Measurements from ENCODE around the gene GGTLC2. TPM values are rescaled to one million over a fixed set of nuclear protein-coding genes. Genes with fewer than 3 reads are reported as not detected.
"Not testable (repeated sequence)": the region's sequence is repeated elsewhere in the genome, so short reads cannot be mapped to it uniquely, and the experiment has no call there.

The GGTLC2 gene
- total RNA-seq, 1 donor, result not detected

GRCh38 chr22:22633533-22633932 is 10.9 kb upstream of the GGTLC2 start:
- H3K4me2 ChIP-seq (ENCODE audit: insufficient read depth, low read length); H3K27me3 ChIP-seq (ENCODE audit: insufficient read depth, low read length); H4K20me1 ChIP-seq (ENCODE audit: insufficient read depth, low read length); H3K9me3 ChIP-seq (ENCODE audit: low read depth, low read length); H3K4me1 ChIP-seq (ENCODE audit: insufficient read depth, low read length); H3K27ac ChIP-seq (ENCODE audit: low read depth, low read length); H3K79me2 ChIP-seq (ENCODE audit: insufficient read depth, low read length); DNase-seq (ENCODE audit: insufficient read length, low spot score, missing footprints); H3K4me3 ChIP-seq (ENCODE audit: insufficient read depth, low read length); H2AFZ ChIP-seq (ENCODE audit: low read length); H3K36me3 ChIP-seq (ENCODE audit: insufficient read depth, low read length): not testable (repeated sequence)

GRCh38 chr22:22636260-22636659 is 8.2 kb upstream of the GGTLC2 start:
- H3K36me3 ChIP-seq (ENCODE audit: insufficient read depth, low read length); H3K9me3 ChIP-seq (ENCODE audit: low read depth, low read length); H3K4me3 ChIP-seq (ENCODE audit: insufficient read depth, low read length); H3K4me1 ChIP-seq (ENCODE audit: insufficient read depth, low read length); H2AFZ ChIP-seq (ENCODE audit: low read length); H3K4me2 ChIP-seq (ENCODE audit: insufficient read depth, low read length); H4K20me1 ChIP-seq (ENCODE audit: insufficient read depth, low read length); H3K27me3 ChIP-seq (ENCODE audit: insufficient read depth, low read length); H3K79me2 ChIP-seq (ENCODE audit: insufficient read depth, low read length); DNase-seq (ENCODE audit: insufficient read length, low spot score, missing footprints); H3K27ac ChIP-seq (ENCODE audit: low read depth, low read length): not testable (repeated sequence)

GRCh38 chr22:22638313-22638712 is 6.1 kb upstream of the GGTLC2 start:
- not testable (repeated sequence) for H3K27me3 ChIP-seq (ENCODE audit: insufficient read depth, low read length); H3K27ac ChIP-seq (ENCODE audit: low read depth, low read length); H3K36me3 ChIP-seq (ENCODE audit: insufficient read depth, low read length); H2AFZ ChIP-seq (ENCODE audit: low read length); H3K4me2 ChIP-seq (ENCODE audit: insufficient read depth, low read length); DNase-seq (ENCODE audit: insufficient read length, low spot score, missing footprints); H3K9me3 ChIP-seq (ENCODE audit: low read depth, low read length); H3K4me1 ChIP-seq (ENCODE audit: insufficient read depth, low read length); H3K4me3 ChIP-seq (ENCODE audit: insufficient read depth, low read length); H3K79me2 ChIP-seq (ENCODE audit: insufficient read depth, low read length); H4K20me1 ChIP-seq (ENCODE audit: insufficient read depth, low read length)

GRCh38 chr22:22642255-22642654 is 2.2 kb upstream of the GGTLC2 start:
- not testable (repeated sequence) for H3K4me1 ChIP-seq (ENCODE audit: insufficient read depth, low read length); H3K9me3 ChIP-seq (ENCODE audit: low read depth, low read length); DNase-seq (ENCODE audit: insufficient read length, low spot score, missing footprints); H4K20me1 ChIP-seq (ENCODE audit: insufficient read depth, low read length); H3K4me3 ChIP-seq (ENCODE audit: insufficient read depth, low read length); H2AFZ ChIP-seq (ENCODE audit: low read length); H3K36me3 ChIP-seq (ENCODE audit: insufficient read depth, low read length); H3K27me3 ChIP-seq (ENCODE audit: insufficient read depth, low read length); H3K27ac ChIP-seq (ENCODE audit: low read depth, low read length); H3K79me2 ChIP-seq (ENCODE audit: insufficient read depth, low read length); H3K4me2 ChIP-seq (ENCODE audit: insufficient read depth, low read length)

- not testable (repeated sequence) for H3K9me3 ChIP-seq (ENCODE audit: low read depth, low read length); H2AFZ ChIP-seq (ENCODE audit: low read length); H3K27ac ChIP-seq (ENCODE audit: low read depth, low read length); H3K4me1 ChIP-seq (ENCODE audit: insufficient read depth, low read length); H3K36me3 ChIP-seq (ENCODE audit: insufficient read depth, low read length); H3K27me3 ChIP-seq (ENCODE audit: insufficient read depth, low read length); H3K79me2 ChIP-seq (ENCODE audit: insufficient read depth, low read length); H4K20me1 ChIP-seq (ENCODE audit: insufficient read depth, low read length); DNase-seq (ENCODE audit: insufficient read length, low spot score, missing footprints); H3K4me3 ChIP-seq (ENCODE audit: insufficient read depth, low read length); H3K4me2 ChIP-seq (ENCODE audit: insufficient read depth, low read length)
Observed at GRCh38 chr22:22645969-22646368, 1.6 kb downstream of the GGTLC2 start.

DNA sequence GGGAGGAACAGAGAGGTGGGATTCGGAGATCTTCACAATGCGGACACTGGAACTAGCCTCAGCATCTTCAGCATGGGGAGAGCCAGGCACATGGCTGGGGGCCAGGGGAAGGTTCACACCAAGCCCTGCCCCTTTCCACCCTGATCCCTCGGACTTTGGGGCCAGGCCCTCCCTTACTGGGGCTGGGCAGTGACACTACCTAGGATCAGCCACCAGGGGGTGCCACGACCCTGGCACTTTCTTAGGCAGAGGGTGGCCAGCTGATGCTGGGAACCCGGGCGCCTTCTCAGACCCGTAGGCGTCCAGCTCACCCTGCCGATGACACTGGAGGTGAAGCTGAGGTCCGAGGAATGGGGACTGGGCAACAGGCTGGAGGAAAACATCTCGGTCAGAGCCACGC is 3.5 kb downstream of the GGTLC2 start:
- H4K20me1 ChIP-seq (ENCODE audit: insufficient read depth, low read length); H3K4me2 ChIP-seq (ENCODE audit: insufficient read depth, low read length); H3K4me1 ChIP-seq (ENCODE audit: insufficient read depth, low read length); H3K27ac ChIP-seq (ENCODE audit: low read depth, low read length); H3K27me3 ChIP-seq (ENCODE audit: insufficient read depth, low read length); H3K79me2 ChIP-seq (ENCODE audit: insufficient read depth, low read length); DNase-seq (ENCODE audit: insufficient read length, low spot score, missing footprints); H3K4me3 ChIP-seq (ENCODE audit: insufficient read depth, low read length); H3K9me3 ChIP-seq (ENCODE audit: low read depth, low read length); H2AFZ ChIP-seq (ENCODE audit: low read length); H3K36me3 ChIP-seq (ENCODE audit: insufficient read depth, low read length): not testable (repeated sequence)

- not testable (repeated sequence) for H3K36me3 ChIP-seq (ENCODE audit: insufficient read depth, low read length); H2AFZ ChIP-seq (ENCODE audit: low read length); H3K9me3 ChIP-seq (ENCODE audit: low read depth, low read length); H3K4me1 ChIP-seq (ENCODE audit: insufficient read depth, low read length); H3K4me3 ChIP-seq (ENCODE audit: insufficient read depth, low read length); H3K79me2 ChIP-seq (ENCODE audit: insufficient read depth, low read length); DNase-seq (ENCODE audit: insufficient read length, low spot score, missing footprints); H3K27ac ChIP-seq (ENCODE audit: low read depth, low read length); H4K20me1 ChIP-seq (ENCODE audit: insufficient read depth, low read length); H3K27me3 ChIP-seq (ENCODE audit: insufficient read depth, low read length); H3K4me2 ChIP-seq (ENCODE audit: insufficient read depth, low read length)
Observed at GRCh38 chr22:22648863-22649536, 4.6 kb downstream of the GGTLC2 start.

GRCh38 chr22:22649761-22650160 is 5.3 kb downstream of the GGTLC2 start:
- not testable (repeated sequence) for H3K36me3 ChIP-seq (ENCODE audit: insufficient read depth, low read length); DNase-seq (ENCODE audit: insufficient read length, low spot score, missing footprints); H3K27me3 ChIP-seq (ENCODE audit: insufficient read depth, low read length); H4K20me1 ChIP-seq (ENCODE audit: insufficient read depth, low read length); H3K4me3 ChIP-seq (ENCODE audit: insufficient read depth, low read length); H3K27ac ChIP-seq (ENCODE audit: low read depth, low read length); H3K4me1 ChIP-seq (ENCODE audit: insufficient read depth, low read length); H2AFZ ChIP-seq (ENCODE audit: low read length); H3K9me3 ChIP-seq (ENCODE audit: low read depth, low read length); H3K79me2 ChIP-seq (ENCODE audit: insufficient read depth, low read length); H3K4me2 ChIP-seq (ENCODE audit: insufficient read depth, low read length)

- not testable (repeated sequence) for H4K20me1 ChIP-seq (ENCODE audit: insufficient read depth, low read length); H3K79me2 ChIP-seq (ENCODE audit: insufficient read depth, low read length); H3K9me3 ChIP-seq (ENCODE audit: low read depth, low read length); H3K4me1 ChIP-seq (ENCODE audit: insufficient read depth, low read length); H3K27ac ChIP-seq (ENCODE audit: low read depth, low read length); H3K4me3 ChIP-seq (ENCODE audit: insufficient read depth, low read length); DNase-seq (ENCODE audit: insufficient read length, low spot score, missing footprints); H3K36me3 ChIP-seq (ENCODE audit: insufficient read depth, low read length); H3K27me3 ChIP-seq (ENCODE audit: insufficient read depth, low read length); H3K4me2 ChIP-seq (ENCODE audit: insufficient read depth, low read length); H2AFZ ChIP-seq (ENCODE audit: low read length)
Observed at GRCh38 chr22:22650398-22650797, 6.0 kb downstream of the GGTLC2 start.
